SU-DHL-6 (cell line): ENCODE results near the gene GINS2.

ENCODE experiments used
- H2AFZ ChIP-seq: fragments of 200-600 bp; sonication (generic); 2 replicates; pipeline ENCODE4 v1.6.1; 2014; ENCODE audit warnings: low read depth, mild to moderate bottlenecking, moderate library complexity, mixed read lengths, antibody characterized with exemption, low read length; ENCODE audit not compliant: severe bottlenecking
- H3F3A ChIP-seq: fragments of 200-600 bp; shearing (Covaris generic); 2 replicates; pipeline ENCODE4 v1.6.0; 2016; ENCODE audit warnings: antibody characterized with exemption, mild to moderate bottlenecking; ENCODE audit not compliant: insufficient read depth
- H3K27ac ChIP-seq: fragments of 200-600 bp; sonication (generic); 2 replicates; pipeline ENCODE4 v1.5.1; 2016; ENCODE audit warnings: low read depth, mild to moderate bottlenecking, low read length, moderate library complexity, mixed read lengths
- H3K27me3 ChIP-seq: fragments of 200-600 bp; sonication (generic), shearing (Covaris generic); 2 replicates; pipeline ENCODE4 v1.6.0; 2014; ENCODE audit warnings: mild to moderate bottlenecking, low read length
- H3K36me3 ChIP-seq: fragments of 200-600 bp; sonication (generic); 2 replicates; pipeline ENCODE4 v1.6.1; 2014; ENCODE audit warnings: mild to moderate bottlenecking, low read length, mixed read lengths
- H3K4me2 ChIP-seq: fragments of 300-600, 200-600 bp; shearing (Covaris generic), sonication (generic); 2 replicates; pipeline ENCODE4 v1.6.0; 2014; ENCODE audit warnings: low read length, low read depth, mild to moderate bottlenecking; ENCODE audit not compliant: poor library complexity, severe bottlenecking
- H3K4me3 ChIP-seq: fragments of 200-600 bp; sonication (generic); 2 replicates; pipeline ENCODE4 v1.5.1; 2014; ENCODE audit warnings: antibody characterized with exemption, low read length, mild to moderate bottlenecking, mixed read lengths; ENCODE audit not compliant: insufficient read depth, poor library complexity, severe bottlenecking
- H3K79me2 ChIP-seq: fragments of 200-600 bp; sonication (generic); 2 replicates; pipeline ENCODE4 v1.6.1; 2014; ENCODE audit warnings: mild to moderate bottlenecking, low read length, moderate library complexity; ENCODE audit not compliant: insufficient read depth
- H3K9ac ChIP-seq: fragments of 200-600 bp; sonication (generic); 2 replicates; pipeline ENCODE4 v1.7.0; 2014; ENCODE audit warnings: mild to moderate bottlenecking, low read length
- H3K9me2 ChIP-seq: fragments of 200-600 bp; sonication (generic); replicated peaks from 2 replicates; pipeline ENCODE4 v1.6.1; 2014; ENCODE audit warnings: low read length; ENCODE audit not compliant: insufficient read depth
- H3K9me3 ChIP-seq: fragments of 200-600 bp; sonication (generic); 2 replicates; pipeline ENCODE4 v1.6.1; 2014; ENCODE audit warnings: low read length, mixed read lengths; ENCODE audit not compliant: insufficient read depth
- H4K20me1 ChIP-seq: fragments of 200-600 bp; sonication (generic); 2 replicates; pipeline ENCODE4 v1.6.1; 2014; ENCODE audit warnings: low read depth, mild to moderate bottlenecking, antibody characterized with exemption, low read length, moderate library complexity, mixed read lengths
- EZH2phosphoT487 ChIP-seq: fragments of 200-600 bp; sonication (generic), shearing (Covaris generic); conservative IDR thresholded peaks from 2 replicates; pipeline ENCODE4 v1.6.1; 2018; ENCODE audit warnings: mild to moderate bottlenecking, antibody characterized with exemption, low read length, moderate library complexity, mixed read lengths
- TF ChIP-seq, protein P1 (sequence below): fragments of 200-600 bp; sonication (generic); IDR thresholded peaks from one replicate; pipeline ENCODE4 v1.5.1; 2017; ENCODE audit warnings: antibody characterized with exemption, mild to moderate bottlenecking, low read length, moderate library complexity; ENCODE audit not compliant: insufficient read depth, poor library complexity, severe bottlenecking

Gene GINS2

DNA sequence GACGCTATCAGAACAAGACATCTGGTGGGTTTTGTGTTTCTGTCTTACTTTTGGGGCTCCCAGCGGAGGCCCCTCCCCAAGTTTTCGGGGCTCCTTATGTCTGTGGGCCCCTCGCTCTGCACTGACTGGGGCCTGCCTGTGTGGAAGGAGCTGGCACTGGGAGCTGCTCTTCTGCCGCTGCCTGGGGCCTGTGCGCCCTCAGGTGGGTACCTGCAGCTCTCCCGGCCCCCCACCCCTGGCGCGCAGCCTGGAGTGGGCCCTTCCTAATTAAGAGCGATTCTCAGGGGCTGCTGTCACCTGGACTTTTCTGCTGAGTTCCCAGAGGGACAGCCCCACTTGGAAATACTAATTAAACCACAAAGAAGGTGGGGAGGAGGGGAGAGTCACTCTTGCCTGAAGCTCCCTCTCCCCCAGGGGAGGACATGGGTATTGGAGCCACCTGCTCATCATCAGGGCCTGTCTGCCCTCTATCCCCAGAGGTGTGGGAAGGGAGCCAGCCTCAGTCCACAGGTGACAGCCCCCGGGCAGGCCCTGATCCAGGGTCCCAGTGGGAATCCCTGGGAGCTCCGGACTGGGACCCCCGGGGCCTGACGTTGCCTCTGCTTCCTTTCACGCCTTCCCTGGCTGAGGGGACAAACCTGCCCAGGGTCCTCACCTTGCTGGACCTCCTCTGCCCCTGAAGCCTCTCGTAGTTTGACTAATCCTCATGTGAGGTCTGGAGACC is 39.2 kb downstream of the GINS2 start:
- H3K4me3 ChIP-seq: no peak overlapping the region

DNA sequence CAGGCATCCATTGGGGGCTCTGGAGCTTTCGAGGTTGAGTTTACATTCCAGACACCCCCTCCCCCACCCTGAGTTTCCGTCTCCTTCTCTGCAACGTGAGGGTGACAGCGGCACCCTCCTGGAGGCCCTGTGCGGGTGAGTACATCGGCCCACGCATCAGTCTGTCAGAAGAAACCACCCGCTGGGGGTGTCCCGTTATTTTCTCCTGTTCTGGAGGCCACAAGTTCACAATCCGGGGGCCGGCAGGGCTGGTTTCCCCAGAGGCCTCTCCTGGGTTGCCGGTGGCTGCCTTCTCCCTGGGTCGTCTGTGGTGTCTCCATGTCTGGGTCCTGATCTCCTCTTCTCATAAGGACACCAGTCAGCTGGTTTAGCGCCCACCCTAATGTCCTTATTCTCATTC is 39.9 kb downstream of the GINS2 start:
- H3K27ac ChIP-seq: no peak overlapping the region
- no peak overlapping the region for H2AFZ ChIP-seq
- H3K4me2 ChIP-seq: no peak overlapping the region
- H3K27me3 ChIP-seq: no peaks in the 10 kb centered on the region
- TF ChIP-seq, protein P1, sequence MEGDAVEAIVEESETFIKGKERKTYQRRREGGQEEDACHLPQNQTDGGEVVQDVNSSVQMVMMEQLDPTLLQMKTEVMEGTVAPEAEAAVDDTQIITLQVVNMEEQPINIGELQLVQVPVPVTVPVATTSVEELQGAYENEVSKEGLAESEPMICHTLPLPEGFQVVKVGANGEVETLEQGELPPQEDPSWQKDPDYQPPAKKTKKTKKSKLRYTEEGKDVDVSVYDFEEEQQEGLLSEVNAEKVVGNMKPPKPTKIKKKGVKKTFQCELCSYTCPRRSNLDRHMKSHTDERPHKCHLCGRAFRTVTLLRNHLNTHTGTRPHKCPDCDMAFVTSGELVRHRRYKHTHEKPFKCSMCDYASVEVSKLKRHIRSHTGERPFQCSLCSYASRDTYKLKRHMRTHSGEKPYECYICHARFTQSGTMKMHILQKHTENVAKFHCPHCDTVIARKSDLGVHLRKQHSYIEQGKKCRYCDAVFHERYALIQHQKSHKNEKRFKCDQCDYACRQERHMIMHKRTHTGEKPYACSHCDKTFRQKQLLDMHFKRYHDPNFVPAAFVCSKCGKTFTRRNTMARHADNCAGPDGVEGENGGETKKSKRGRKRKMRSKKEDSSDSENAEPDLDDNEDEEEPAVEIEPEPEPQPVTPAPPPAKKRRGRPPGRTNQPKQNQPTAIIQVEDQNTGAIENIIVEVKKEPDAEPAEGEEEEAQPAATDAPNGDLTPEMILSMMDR: no peak
- no peak for TF ChIP-seq EZH2phosphoT487
- no peaks in the 10 kb centered on the region for H3K36me3 ChIP-seq
- no peaks in the 10 kb centered on the region for H3K79me2 ChIP-seq
- H3K9me3 ChIP-seq: no peaks in the 10 kb centered on the region
- no peaks in the 10 kb centered on the region for H3F3A ChIP-seq
- no peak overlapping the region for H3K9ac ChIP-seq
- H3K9me2 ChIP-seq: no peaks in the 10 kb centered on the region
- no peak overlapping the region for H3K4me3 ChIP-seq
- no peaks in the 10 kb centered on the region for H4K20me1 ChIP-seq

More for the DNA sequence above, 39.2 kb downstream of the GINS2 start:
- TF ChIP-seq, protein P1: no peak
- TF ChIP-seq EZH2phosphoT487: no peak
- Histone ChIP-seq H2AFZ (no peak overlapping the region), H3K9me2 (no peaks in the 10 kb centered on the region), H4K20me1 (no peaks in the 10 kb centered on the region), H3K27ac (no peak overlapping the region), H3K9me3 (no peaks in the 10 kb centered on the region), H3K36me3 (no peaks in the 10 kb centered on the region), H3K4me2 (no peak overlapping the region), H3F3A (no peaks in the 10 kb centered on the region), H3K9ac (no peak overlapping the region), H3K79me2 (no peaks in the 10 kb centered on the region), H3K27me3 (no peaks in the 10 kb centered on the region)

DNA sequence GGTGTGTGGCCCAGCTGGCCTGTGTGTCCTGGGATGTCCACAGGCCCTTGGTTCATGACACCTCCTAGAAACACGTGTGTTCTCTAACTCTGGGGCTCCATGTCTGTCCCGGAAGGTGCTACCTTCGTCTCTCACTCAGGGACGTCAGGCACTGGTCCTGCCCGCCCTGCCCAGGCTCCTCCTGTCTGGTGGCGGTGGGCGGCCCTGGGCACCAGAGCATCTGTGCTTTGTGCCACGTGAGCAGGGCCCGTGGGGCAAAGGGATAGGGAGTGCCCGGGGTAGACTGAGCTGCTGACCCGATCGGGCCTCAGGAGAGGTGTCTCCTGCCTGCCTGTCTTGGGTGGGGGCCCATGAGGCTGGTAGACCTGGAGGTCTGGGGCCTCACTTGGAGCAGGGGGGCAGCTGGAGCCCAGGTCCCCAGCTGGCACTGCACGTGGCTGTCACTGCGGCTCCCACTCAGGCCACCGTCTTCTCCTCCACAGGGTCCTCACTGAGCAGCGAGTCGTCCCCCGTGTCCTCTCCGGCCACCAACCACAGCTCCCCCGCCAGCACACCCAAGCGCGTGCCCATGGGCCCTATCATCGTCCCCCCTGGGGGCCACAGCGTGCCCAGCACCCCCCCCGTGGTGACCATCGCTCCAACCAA is 40.6 kb downstream of the GINS2 start:
- Histone ChIP-seq H3K9me3 (no peaks in the 10 kb centered on the region), H3F3A (no peaks in the 10 kb centered on the region), H3K4me2 (no peak overlapping the region), H3K27ac (no peak overlapping the region), H3K4me3 (no peak overlapping the region), H3K36me3 (no peaks in the 10 kb centered on the region), H3K9ac (no peak overlapping the region), H2AFZ (no peak overlapping the region), H3K9me2 (no peaks in the 10 kb centered on the region), H3K79me2 (no peaks in the 10 kb centered on the region), H4K20me1 (no peaks in the 10 kb centered on the region), H3K27me3 (no peaks in the 10 kb centered on the region)
- TF ChIP-seq, protein P1: no peak
- no peak for TF ChIP-seq EZH2phosphoT487
